K562 (cell line): ENCODE results near the gene ZFPM1. TPM values are rescaled to one million over a fixed set of nuclear protein-coding genes. Genes with fewer than 3 reads are reported as not detected.

Experiments
- BACH1 ChIP-seq: fragments of 200-800 bp; sonication (Bioruptor generic); IDR thresholded peaks from 2 replicates; pipeline ENCODE4 v1.6.1; 2016; ENCODE audit warnings: missing genetic modification characterization, missing compliant biosample characterization
- BCOR ChIP-seq: fragments of 450-650 bp; IDR thresholded peaks from 2 replicates; pipeline ENCODE4 v1.6.1; 2016
- CBFA2T3 ChIP-seq: fragments of 450-650 bp; IDR thresholded peaks from 2 replicates; pipeline ENCODE4 v1.6.1; 2017
- CBFB ChIP-seq: sonication (generic); formaldehyde crosslinking; IDR thresholded peaks from 2 replicates; pipeline ENCODE4 v1.4.0; 2020; ENCODE audit warnings: mild to moderate bottlenecking, missing genetic modification reagents
- CBX1 ChIP-seq: sonication (generic); IDR thresholded peaks from 2 replicates; pipeline ENCODE4 v1.6.1; 2016; ENCODE audit warnings: antibody characterized with exemption, low read depth, mild to moderate bottlenecking
- DMBX1 ChIP-seq: fragments of 250-450 bp; sonication (Bioruptor Pico); IDR thresholded peaks from 2 replicates; pipeline ENCODE4 v1.8.0; 2022; ENCODE audit warnings: inconsistent platforms, mild to moderate bottlenecking, moderate library complexity, borderline replicate concordance
- MEF2A ChIP-seq: IDR thresholded peaks from 2 replicates; pipeline ENCODE4 v1.6.1; 2011; ENCODE audit warnings: low read depth, mild to moderate bottlenecking, low read length, moderate library complexity; ENCODE audit not compliant: control insufficient read depth
- POLR2B ChIP-seq: fragments of 450-650 bp; IDR thresholded peaks from 2 replicates; pipeline ENCODE4 v1.6.1; 2018; ENCODE audit warnings: low read depth; ENCODE audit not compliant: partially characterized antibody
- RCOR1 ChIP-seq, 2 experiments: IDR thresholded peaks; 2 replicates each; pipeline ENCODE4 v1.6.1; 2012; ENCODE audit warnings: low read depth in 2 of 2, low read length in 2 of 2, borderline replicate concordance in 1 of 2, improper control_type of control experiment in 1 of 2
- STAT5B ChIP-seq: fragments of 250-450 bp; sonication (Bioruptor Pico); IDR thresholded peaks from 2 replicates; pipeline ENCODE4 v1.8.0; 2021; ENCODE audit warnings: mild to moderate bottlenecking, inconsistent platforms
- ZNF133 ChIP-seq: fragments of 250-450 bp; sonication (Bioruptor Pico); IDR thresholded peaks from 2 replicates; pipeline ENCODE4 v1.4.0; 2020; ENCODE audit warnings: mild to moderate bottlenecking
- ZNF263 ChIP-seq: sonication (generic); formaldehyde crosslinking; IDR thresholded peaks from 2 replicates; pipeline ENCODE4 v1.8.0; 2022; ENCODE audit warnings: mild to moderate bottlenecking, missing genetic modification reagents, borderline replicate concordance
- polyA plus RNA-seq, 8 experiments: library from polyadenylated mRNA; depleted of rRNA in 4 of 8; stranded (reverse) in 5 of 8; unstranded in 3 of 8; fragments of >200 nt; fragmentation: Nextera tagmentation in 2 of 8; fragmentation: Illumina TruSeq in 1 of 8; extraction: Ambion mirVana in 2 of 8; extraction: Trizol in 1 of 8; gene quantifications; 2 replicates each; pipeline versions ENCODE4 v1.2.1 to v1.2.3, GENCODE V29; 2011 to 2014; ENCODE audit warnings: inconsistent platforms in 1 of 8, missing spikeins in 1 of 8
- total RNA-seq, 7 experiments: library from RNA; depleted of rRNA in 6 of 7; stranded (reverse); fragments of >200 nt in 6 of 7; fragmentation: Illumina TruSeq in 2 of 7; extraction: Trizol in 2 of 7; gene quantifications; 2 replicates each; pipeline versions ENCODE4 v1.2.1 to v1.2.3, GENCODE V29; 2011 to 2021; ENCODE audit warnings: low replicate concordance in 1 of 7
- TF ChIP-seq, protein P1 (sequence below): fragments of 250-450 bp; sonication (Bioruptor Pico); IDR thresholded peaks from 2 replicates; pipeline ENCODE4 v1.5.0; 2021; ENCODE audit warnings: mild to moderate bottlenecking, borderline replicate concordance
- TF ChIP-seq, protein P2 (sequence below), 2 experiments: fragments of 450-650 bp; IDR thresholded peaks; 2 replicates each; pipeline ENCODE4 v1.6.1; 2016; ENCODE audit warnings: mild to moderate bottlenecking in 2 of 2, borderline replicate concordance in 1 of 2, low read depth in 1 of 2, moderate library complexity in 1 of 2
- TF ChIP-seq, protein P3 (sequence below): fragments of 250-450 bp; sonication (Bioruptor Pico); IDR thresholded peaks from 2 replicates; pipeline ENCODE4 v1.9.0; 2021; ENCODE audit warnings: mild to moderate bottlenecking, inconsistent platforms

The ZFPM1 gene
- total and polyA plus RNA-seq, 9 of the 15 experiments (the other 6 are each of a cell fraction or from before 2014, with no cell fraction given) = 0.03 to 35.9 (median 1.4) TPM

DNA sequence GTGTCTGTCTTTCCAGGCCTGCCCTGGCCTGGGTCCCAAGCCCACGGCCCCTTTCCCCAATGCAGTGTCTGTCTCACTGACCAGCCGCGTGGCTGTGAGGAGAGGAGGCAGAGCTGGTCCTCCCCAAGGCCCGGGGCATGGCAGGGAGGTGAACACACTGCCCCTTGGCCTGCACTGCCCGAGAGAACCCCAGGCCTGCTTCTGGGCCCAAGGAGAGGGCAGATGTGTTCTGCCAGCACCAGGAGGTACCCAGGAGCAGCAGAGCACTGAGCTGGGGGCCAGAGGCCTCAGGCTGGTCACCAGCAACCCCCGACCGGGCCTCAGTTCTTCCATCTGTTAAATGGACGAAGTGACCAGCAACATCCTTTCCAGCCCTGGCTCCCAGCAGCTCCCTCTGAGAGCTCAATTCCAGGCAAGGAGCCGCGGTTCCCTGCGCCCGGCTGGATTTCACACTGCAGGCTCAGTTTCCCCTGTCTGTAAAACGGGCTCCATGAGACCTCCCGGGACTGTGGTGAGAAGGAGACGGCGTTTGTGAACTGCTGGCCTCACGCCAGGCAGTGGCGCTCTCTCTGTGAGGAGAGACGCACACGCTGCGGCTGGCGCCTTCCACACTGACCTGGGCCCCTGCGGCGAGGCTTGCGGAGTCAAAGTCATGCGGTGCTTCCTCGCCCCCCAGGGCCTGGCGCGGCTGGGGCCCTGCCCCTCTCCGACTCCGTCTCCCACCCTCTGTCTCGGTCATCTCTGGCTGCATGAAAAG is 8.1 kb upstream of the ZFPM1 start (continued):
- TF ChIP-seq, protein P1, sequence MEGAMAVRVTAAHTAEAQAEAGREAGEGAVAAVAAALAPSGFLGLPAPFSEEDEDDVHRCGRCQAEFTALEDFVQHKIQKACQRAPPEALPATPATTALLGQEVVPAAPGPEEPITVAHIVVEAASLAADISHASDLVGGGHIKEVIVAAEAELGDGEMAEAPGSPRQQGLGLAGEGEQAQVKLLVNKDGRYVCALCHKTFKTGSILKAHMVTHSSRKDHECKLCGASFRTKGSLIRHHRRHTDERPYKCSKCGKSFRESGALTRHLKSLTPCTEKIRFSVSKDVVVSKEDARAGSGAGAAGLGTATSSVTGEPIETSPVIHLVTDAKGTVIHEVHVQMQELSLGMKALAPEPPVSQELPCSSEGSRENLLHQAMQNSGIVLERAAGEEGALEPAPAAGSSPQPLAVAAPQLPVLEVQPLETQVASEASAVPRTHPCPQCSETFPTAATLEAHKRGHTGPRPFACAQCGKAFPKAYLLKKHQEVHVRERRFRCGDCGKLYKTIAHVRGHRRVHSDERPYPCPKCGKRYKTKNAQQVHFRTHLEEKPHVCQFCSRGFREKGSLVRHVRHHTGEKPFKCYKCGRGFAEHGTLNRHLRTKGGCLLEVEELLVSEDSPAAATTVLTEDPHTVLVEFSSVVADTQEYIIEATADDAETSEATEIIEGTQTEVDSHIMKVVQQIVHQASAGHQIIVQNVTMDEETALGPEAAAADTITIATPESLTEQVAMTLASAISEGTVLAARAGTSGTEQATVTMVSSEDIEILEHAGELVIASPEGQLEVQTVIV (CRISPR knock-in tag) = no peak
- TF ChIP-seq DMBX1 (CRISPR knock-in tag) (no peak), CBFA2T3 (no peak), CBFB (no peak), POLR2B (no peak), STAT5B (CRISPR knock-in tag) (no peak), RCOR1 (IDR thresholded peaks at IDR 0.05; ENCODE audit: borderline replicate concordance in 1 of 2, low read depth in 2 of 2, low read length in 2 of 2) (0 out of 4 replicates have a peak, but pooled peaks of 1 of the 2 experiments have one; percentile 15), ZNF263 (CRISPR knock-in tag) (no peak), BACH1 (tag) (no peak), BCOR (peak; percentile 83), MEF2A (no peak), ZNF133 (CRISPR knock-in tag) (no peak), CBX1 (0 out of 2 replicates have a peak, but pooled peaks have one; percentile 29)
- TF ChIP-seq, protein P2, sequence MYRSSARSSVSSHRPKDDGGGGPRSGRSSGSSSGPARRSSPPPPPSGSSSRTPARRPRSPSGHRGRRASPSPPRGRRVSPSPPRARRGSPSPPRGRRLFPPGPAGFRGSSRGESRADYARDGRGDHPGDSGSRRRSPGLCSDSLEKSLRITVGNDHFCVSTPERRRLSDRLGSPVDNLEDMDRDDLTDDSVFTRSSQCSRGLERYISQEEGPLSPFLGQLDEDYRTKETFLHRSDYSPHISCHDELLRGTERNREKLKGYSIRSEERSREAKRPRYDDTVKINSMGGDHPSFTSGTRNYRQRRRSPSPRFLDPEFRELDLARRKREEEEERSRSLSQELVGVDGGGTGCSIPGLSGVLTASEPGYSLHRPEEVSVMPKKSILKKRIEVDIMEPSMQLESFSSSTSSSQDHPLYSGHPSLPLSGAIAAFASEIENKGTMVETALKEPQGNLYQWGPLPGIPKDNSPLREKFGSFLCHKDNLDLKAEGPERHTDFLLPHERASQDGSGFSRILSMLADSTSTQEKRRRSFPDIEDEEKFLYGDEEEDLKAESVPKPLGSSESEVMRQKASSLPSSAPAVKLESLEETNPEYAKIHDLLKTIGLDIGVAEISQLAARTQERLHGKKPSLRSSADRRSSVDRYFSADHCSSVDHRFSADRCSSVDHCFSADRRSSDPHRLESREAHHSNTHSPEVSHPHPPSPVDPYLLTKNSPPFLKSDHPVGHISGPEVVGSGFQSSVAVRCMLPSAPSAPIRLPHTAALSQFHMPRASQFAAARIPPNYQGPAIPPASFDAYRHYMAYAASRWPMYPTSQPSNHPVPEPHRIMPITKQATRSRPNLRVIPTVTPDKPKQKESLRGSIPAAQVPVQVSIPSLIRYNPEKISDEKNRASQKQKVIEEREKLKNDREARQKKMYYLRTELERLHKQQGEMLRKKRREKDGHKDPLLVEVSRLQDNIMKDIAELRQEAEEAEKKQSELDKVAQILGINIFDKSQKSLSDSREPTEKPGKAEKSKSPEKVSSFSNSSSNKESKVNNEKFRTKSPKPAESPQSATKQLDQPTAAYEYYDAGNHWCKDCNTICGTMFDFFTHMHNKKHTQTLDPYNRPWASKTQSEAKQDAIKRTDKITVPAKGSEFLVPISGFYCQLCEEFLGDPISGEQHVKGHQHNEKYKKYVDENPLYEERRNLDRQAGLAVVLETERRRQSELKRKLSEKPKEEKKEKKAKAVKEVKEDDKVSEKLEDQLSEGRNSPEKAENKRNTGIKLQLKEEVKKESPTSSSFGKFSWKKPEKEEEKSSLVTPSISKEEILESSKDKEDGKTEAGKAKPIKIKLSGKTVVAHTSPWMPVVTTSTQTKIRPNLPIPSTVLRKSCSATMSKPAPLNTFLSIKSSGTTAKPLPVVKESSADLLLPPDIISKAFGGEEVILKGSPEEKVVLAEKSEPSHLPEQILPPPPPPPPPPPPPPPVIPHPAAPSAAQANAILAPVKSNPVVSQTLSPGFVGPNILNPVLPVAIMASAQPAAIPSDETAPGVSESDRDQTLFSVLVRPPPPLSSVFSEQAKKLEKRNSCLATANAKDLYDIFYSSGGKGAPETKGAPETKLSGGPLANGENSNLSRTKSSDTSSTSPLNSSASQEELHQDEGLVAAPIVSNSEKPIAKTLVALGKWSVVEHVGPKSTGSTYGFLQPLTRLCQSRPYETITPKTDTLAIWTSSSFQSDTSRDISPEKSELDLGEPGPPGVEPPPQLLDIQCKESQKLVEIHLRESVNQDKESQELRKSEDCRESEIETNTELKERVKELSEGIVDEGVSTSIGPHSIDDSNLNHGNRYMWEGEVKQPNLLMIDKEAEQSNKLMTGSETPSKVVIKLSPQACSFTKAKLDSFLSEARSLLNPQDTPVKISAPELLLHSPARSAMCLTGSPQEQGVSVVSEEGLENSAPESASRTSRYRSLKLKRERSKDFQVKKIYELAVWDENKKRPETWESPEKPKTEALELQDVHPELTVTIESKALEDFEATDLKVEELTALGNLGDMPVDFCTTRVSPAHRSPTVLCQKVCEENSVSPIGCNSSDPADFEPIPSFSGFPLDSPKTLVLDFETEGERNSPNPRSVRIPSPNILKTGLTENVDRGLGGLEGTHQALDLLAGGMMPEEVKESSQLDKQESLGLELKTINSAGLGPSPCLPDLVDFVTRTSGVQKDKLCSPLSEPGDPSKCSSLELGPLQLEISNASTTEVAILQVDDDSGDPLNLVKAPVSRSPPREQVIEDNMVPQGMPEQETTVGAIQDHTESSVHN (IDR thresholded peaks at IDR 0.05; ENCODE audit: borderline replicate concordance in 1 of 2, low read depth in 1 of 2) = no peak
- TF ChIP-seq, protein P3, sequence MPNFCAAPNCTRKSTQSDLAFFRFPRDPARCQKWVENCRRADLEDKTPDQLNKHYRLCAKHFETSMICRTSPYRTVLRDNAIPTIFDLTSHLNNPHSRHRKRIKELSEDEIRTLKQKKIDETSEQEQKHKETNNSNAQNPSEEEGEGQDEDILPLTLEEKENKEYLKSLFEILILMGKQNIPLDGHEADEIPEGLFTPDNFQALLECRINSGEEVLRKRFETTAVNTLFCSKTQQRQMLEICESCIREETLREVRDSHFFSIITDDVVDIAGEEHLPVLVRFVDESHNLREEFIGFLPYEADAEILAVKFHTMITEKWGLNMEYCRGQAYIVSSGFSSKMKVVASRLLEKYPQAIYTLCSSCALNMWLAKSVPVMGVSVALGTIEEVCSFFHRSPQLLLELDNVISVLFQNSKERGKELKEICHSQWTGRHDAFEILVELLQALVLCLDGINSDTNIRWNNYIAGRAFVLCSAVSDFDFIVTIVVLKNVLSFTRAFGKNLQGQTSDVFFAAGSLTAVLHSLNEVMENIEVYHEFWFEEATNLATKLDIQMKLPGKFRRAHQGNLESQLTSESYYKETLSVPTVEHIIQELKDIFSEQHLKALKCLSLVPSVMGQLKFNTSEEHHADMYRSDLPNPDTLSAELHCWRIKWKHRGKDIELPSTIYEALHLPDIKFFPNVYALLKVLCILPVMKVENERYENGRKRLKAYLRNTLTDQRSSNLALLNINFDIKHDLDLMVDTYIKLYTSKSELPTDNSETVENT (CRISPR knock-in tag) = no peak
